NOMO-1 treated with DMSO at 0.1 percent for 48 hours (cell line): Measurements from ENCODE around the gene PRDM12.

Source experiments
- DNase-seq: peaks from one replicate; lab custom pipeline; 2025; ENCODE audit not compliant: unreplicated experiment; lab: John Stamatoyannopoulos, UW

The PRDM12 gene

GRCh38 chr9:130635721-130636647 lies 28.4 kb upstream of the PRDM12 start:
- no peak for DNase-seq

- DNase-seq, result no peak
Observed at GRCh38 chr9:130636648-130637020, 27.8 kb upstream of the PRDM12 start.

- DNase-seq, result no peak
Observed at GRCh38 chr9:130638284-130639123, 25.9 kb upstream of the PRDM12 start.

GRCh38 chr9:130639124-130639765 lies 25.1 kb upstream of the PRDM12 start:
- peak; percentile 69 for DNase-seq

- DNase-seq, result no peak
Observed at GRCh38 chr9:130639866-130640555, 24.4 kb upstream of the PRDM12 start.

- no peak for DNase-seq
Observed at GRCh38 chr9:130640681-130641080, 23.7 kb upstream of the PRDM12 start.

- DNase-seq, result no peak
Observed at GRCh38 chr9:130642926-130643325, 21.5 kb upstream of the PRDM12 start.

- DNase-seq, result no peak
Observed at GRCh38 chr9:130651221-130651620, 13.2 kb upstream of the PRDM12 start.

- no peak for DNase-seq
Observed at GRCh38 chr9:130651752-130652151, 12.6 kb upstream of the PRDM12 start.

- DNase-seq, result no peak
Observed at GRCh38 chr9:130654879-130655278, 9.5 kb upstream of the PRDM12 start.

GRCh38 chr9:130658893-130659698 lies 5.3 kb upstream of the PRDM12 start:
- DNase-seq, result no peak

GRCh38 chr9:130659699-130660248 lies 4.6 kb upstream of the PRDM12 start:
- DNase-seq, result no peak

- no peak for DNase-seq
Observed at GRCh38 chr9:130660326-130660682, 4.1 kb upstream of the PRDM12 start.

- DNase-seq, result no peak
Observed at GRCh38 chr9:130660683-130661450, 3.5 kb upstream of the PRDM12 start.

- DNase-seq, result no peak
Observed at GRCh38 chr9:130661451-130662098, 2.8 kb upstream of the PRDM12 start.

- DNase-seq, result no peak
Observed at GRCh38 chr9:130662099-130662969, 2.1 kb upstream of the PRDM12 start.

- no peak for DNase-seq
Observed at GRCh38 chr9:130662970-130663257, 1.5 kb upstream of the PRDM12 start.
